NCI-H2227 (cell line): ENCODE measurements around the gene RNF5.
"Not testable (repeated sequence)": the region's sequence is repeated elsewhere in the genome, so short reads cannot be mapped to it uniquely, and the experiment has no call there.

Source experiments
- DNase-seq: peaks from one replicate; lab custom pipeline; 2025; ENCODE audit not compliant: unreplicated experiment; lab: John Stamatoyannopoulos, UW

The RNF5 gene, protein sequence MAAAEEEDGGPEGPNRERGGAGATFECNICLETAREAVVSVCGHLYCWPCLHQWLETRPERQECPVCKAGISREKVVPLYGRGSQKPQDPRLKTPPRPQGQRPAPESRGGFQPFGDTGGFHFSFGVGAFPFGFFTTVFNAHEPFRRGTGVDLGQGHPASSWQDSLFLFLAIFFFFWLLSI

DNA sequence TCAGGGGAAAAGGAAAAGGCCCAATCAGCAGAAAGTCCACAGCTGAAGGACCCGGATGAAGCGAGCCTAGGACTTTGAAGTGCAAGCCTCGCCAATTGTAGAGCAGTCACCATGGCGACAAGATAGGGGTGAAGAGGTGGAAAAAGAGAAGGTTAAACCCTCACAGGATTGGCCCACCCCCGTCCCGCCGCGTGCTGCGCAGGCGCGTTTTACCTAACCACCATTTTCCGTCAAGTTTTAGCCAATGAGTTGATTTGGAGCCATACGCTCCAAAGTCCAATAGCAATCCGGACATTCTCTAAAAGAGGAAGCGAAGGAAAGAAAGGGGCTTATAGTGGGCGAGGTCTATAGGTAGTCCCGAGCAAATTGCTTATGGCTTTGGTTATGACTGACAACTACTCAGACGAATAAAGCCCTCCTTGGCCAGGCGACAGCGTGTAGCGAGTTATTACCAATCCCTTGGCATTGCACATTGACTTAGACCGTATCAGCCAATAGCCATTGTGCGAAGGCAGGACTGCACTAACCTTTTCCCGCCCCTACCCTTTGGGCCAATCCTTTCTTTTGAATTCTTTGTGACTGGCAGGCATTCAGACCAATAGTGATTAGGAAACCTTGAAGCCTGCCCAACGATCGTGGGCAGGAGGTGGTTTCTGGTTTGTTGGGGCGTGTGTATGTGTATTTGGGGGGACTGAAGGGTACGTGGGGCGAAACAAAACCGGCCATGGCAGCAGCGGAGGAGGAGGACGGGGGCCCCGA, at the start of gene RNF5:
Gene RNF5, plus strand, starts transcription at position 618 of the 759 bp plus-strand sequence. Its CDS starts 107 bp downstream, at position 725.
- peak; percentile 99 for DNase-seq

DNA sequence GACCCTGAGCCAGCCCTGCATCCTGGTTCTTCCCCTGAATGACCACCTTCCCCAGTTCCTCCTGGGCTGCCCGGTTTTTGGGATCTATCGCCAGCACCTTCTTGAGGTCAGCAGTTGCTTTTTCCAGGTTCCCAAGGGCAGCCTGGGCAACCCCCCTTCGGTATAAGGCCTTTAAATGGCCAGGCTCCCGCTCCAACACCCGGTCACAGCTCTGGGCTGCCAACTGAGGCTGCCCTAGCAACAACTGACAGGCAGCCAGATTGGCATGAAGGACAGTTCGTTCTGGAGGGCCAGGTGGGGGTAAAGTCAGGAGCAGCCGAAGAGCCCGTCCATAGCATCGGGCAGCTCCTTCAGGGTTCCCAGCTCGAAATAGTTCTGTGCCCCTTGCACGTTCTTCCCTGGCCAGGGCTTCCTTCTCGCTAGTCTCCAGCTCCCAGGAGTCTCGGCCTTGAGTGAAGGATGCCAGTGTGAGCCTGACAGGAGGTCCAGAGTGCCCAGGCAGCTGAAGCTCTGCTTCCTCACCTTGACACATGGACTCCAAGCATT, 49.4 kb upstream of the RNF5 start:
- no peak for DNase-seq

DNA sequence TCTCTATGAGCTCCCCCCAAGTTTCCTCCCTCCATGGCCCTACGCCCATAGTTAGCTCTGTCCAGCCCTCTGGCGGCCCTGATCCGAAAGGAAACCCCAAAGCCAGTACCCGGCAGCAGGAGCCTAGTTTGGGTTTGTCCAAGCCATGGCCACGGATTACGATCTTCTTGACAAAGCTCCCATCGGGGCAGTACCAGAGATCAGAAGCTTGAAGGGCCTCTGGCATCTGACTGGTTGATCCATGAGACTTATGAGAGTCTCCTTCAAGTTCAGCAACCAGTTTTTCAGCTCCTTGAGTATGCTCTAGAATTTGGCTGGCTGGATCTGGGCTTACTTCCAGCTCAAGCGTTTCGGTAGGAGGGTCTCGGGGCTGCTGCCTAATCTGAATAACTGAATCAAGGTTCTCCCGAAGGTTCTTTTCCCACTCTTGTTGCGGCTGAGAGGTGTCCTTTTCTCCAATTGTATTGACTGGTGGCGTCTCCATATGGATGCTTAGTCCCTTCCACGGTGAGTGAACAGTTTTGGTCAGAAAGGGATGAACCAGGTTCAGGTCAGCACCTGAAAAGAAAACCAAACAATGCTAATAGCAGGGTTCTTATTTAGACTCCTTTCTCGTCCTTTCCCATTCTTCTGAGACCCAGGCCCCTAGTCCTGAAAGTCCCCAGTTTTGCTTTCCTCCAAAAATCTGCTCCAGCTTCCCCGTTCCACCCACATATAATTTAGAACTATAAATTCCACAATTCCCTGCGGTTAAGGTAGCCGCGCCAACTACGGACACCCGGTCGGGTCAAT, 48.7 kb upstream of the RNF5 start:
- DNase-seq = no peak

DNA sequence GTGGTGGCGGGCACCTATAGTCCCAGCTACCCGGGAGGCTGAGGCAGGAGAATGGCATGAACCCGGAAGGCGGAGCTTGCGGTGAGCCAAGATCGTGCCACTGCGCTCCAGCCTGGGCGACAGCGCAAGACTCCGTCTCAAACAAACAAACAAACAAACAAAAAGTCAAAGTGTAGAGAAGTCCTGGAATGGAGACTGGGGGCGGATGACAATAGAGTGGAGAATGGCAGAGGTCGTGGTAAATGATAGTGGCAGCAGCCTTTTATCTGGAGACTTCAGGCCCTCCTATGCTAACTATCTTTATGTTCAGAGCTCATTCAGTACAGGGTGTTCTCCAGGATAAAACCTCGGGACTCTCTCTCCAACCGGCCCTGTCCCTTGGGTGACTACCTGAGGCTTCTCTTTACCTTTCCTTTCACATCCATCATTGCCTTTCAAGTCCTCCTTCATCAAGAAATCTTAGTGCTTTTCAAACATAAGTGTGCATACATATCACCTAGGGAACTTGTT, 46.7 kb upstream of the RNF5 start:
- DNase-seq = no peak

DNA sequence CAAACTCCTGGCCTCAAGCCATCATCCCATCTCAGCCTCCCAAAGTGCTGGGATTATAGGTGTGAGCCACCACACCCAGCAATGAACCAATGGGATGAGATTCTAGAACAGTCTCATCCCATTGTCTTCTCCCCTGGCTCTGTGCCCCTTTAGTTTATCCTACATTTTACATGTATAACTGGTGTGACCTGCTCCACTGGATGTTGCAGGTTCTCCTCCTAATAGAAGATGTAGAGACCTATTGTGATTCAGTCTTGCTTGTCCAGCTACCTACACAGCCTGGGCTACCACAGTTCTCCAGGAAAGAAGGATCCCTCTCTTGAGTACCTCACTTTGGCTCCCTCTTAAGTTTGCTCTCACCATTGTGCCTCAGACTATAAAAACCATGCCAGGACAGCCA, 46.1 kb upstream of the RNF5 start:
- no peak for DNase-seq

DNA sequence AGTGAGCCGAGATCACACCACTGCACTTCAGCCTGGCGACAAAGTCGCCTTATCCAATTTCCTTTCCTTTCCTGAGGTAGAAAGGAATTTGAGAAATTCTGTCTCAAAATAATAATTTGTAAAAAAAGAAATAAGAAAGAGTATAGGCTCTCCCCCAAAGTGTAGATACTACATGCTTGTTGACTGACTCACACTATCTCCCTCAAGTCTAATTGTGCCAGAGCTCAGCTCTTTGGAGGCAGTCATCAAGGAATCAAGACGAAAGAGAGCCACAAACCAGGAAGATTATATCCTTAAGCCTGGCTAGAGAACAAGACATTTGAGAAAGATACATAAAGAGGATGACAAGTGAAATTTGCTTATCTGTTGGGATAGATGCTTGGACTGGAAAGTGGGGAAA, 44.4 kb upstream of the RNF5 start:
- no peak for DNase-seq

DNA sequence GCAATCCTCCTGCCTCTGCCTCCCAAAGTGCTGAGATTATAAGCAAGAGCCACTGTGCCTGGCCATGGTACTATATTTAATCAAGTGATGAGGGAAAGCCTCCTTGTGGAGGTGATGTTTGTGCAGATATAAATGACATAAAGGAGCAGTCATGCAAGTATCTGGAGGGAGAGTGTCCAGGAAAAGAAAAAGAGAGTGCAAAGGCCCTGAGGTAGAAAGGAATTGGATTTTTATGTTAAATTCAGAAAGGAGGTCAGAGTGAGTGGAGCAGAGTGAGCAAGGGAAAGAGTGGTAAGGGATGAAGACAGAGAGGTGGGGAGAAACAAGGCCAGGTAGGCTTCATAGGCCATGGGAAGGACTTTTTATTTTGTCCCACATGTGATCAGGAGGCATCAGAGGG, 40.8 kb upstream of the RNF5 start:
- DNase-seq = no peak

DNA sequence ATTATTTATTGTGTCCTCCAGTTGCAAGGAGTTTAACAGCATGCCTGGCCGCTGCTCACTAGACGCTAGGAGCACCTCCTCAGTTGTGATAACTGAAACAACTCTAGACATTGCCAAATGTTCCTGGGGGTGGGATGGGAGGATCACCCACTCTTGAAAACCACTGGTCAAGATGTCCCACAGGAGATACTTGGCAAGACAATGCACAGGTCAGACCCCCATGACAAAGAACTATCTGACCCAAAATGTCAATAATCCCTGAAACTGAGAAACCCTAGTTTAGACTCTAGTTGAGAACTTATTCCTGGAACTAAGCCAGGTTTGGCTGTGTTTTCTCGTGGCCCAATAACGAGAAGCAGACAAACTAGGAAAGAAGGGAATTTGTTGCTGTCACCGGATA, 38.6 kb upstream of the RNF5 start:
- DNase-seq = no peak

DNA sequence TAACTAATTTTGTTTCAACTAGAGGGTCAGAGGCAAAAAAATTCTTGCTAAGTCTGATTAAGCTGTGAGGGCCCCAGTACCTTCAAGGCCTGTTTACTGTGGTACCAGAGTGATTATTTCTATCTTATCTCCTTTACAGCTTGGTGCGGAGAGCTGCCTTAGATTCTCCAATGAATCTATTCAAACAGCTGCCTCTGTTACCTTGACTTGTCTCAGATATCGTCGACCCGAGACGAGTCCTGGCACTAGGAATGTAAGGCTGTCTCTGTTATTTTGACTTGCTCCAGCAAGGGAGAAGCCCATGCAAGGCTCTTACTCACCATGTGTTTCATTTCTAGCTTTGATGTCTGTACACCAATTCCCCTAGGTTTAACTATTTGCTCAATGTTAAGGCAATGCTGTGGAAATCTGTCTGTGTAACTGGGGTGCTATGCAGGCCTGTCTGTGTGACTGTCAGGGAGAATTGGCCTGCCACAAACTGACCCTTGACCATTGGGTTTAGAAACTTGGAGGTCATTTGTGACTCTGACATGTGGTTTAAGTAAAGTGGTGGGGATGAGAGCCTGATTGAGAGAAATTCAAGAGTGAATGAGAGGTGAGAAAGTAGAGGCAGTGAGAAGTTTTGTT, 37.7 kb upstream of the RNF5 start:
- no peak for DNase-seq

DNA sequence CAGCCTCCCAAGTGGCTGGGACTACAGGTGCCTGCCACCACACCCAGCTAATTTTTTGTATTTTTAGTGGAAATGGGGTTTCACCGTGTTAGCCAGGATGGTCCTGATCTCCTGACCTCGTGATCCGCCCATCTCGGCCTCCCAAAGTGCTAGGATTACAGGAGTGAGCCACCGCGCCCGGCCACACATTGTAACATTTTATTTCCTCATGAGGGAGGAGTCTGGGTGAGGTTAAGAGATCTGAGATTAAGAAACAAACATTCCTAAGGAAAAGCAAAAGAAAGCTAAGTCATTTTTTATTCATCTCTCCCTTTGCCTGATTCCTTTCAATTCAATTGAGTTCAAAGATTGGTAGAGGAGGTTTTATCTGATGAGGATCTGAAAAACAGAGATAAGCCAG, 34.0 kb upstream of the RNF5 start:
- not testable (repeated sequence) for DNase-seq

DNA sequence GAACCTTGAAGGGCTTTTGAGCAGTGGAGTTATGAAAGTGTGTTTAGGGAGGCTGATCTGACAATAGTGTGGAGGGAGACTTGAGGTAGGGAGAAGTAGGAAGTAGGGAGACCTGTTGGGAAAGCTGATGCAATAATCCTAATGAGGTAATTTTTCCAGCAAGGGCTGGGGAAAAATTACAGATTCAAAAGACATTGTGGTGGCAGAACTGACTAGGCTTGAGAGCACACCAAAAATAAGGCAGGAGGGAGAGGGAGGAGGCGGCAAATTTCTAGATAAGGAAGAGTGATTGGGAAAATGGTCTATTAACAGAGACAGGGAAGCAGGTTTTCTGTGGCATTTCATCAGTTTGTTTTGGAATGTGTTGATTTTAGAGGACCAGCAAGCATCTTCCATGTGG, 31.9 kb upstream of the RNF5 start:
- no peak for DNase-seq

DNA sequence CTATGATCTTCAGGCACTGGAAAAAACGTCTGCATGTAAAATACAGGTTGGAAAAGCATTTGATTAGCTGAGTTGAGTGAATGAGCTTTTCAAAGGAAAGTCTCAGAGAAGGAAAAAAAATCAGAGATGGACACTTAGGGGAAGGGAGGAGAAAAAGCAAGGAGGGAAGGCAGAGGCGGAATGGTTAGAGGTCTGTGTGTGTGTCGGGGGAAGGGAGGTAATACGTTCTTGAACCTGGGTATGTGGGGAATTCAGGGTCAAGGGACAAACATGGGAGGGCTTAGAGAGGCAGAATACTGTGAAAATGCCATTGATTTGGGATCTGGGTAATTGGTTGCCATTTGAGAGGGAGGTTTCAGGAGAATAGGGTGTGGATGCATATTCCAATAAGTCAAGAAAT, 31.5 kb upstream of the RNF5 start:
- no peak for DNase-seq

DNA sequence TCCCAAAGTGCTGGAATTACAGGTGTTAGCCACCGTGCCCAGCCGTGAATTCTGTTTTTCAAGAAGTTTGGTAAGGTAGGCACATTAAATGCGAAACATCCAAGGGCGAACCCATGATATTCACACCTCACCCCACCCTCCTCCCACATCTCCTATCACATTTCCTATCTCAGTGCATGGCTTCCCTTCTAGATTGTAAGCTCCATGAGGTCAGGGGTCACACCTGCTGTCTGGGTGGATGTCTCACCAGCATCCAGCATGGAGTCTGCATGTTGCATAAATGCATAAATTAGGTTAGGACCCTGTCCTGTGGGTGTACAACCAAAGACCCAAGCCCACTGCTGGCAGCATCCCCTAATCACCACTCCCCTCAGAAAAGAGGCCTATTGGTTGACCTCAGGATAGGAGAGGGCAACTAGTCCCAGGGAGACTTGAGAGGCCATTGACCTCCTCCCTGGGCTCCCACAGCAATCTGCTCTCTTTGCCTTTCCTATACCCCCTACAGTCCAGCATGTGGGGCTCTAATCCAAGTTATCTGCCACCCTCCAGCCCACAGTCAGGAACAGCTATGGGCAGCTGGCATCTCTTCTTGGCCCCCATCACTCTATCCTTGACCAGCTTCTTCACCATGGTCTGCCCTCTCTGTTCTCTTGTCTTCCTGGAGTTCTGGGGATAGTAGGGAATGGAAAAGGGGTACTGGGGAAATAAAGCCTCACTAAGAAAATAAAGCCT, 30.6 kb upstream of the RNF5 start:
- no peak for DNase-seq

DNA sequence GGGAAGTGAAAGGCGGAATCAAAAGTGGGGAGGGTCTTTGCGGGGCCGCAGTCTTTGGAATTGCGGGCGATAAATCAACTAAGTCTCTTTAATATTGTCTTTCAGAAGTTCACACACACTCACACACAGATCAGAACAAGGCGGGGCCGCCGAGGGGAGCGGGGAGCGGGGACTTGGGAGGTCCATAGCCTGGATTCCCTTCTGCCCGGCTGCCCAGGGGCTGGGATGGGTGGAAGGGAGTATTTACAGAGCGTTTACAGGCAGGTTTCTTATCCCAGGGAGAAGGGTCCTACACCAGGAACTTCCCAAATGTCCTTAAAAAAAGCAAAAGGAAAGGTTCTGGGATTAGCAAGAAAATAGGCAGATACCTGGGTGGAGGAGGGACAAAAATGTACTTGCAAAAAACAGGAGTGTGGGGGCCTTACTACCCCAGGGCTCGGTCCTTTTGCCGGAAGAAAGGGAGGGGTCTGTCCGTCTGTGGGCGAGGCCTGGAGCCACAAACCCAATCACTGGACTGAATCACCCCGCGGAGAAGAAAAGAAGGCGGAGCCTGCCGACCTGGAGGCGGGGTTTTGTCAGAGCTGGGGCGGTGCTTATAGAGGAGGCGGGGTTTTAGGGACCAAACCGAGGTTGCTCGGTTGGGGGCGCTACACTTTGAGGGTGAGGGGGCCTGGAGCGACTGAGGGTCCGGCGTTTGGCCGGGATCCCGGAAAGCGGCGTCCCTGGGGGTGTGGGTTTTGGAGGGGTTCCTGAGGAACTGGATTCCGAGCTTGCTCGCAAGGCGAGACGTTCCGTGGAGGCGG, 29.7 kb upstream of the RNF5 start:
- DNase-seq = no peak

DNA sequence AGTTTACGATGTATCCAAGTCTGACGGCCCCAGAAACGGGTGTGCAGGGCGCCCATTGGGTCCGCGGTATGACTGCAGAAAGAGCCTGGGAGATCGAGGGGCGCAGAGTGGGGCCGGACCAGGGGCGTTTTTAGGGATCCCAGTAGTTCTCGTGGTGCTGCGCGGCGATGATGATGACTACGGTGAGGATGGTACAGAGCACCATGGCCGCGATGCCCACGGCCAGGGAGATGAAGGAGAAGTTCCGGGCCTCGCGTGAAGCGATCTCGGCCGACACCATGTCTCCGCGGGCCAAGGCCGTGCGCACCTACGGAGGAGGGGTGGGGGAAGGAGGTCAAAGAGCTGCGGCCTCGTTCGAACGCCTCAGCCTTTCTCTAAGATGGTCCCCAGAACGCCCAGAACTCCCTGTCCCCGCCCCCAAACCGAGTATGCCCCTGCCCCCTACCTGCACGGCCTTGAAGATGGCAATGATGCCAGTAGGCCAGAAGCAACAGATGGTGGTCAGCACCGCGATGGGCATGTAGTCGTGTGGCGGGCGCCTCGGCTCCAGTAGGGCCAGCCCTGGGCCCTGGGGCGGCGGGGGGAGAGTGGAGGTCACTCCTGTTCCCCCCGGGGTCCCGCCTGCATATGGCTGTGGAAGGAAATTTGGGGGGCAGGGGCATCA, 29.0 kb upstream of the RNF5 start:
- DNase-seq = no peak

DNA sequence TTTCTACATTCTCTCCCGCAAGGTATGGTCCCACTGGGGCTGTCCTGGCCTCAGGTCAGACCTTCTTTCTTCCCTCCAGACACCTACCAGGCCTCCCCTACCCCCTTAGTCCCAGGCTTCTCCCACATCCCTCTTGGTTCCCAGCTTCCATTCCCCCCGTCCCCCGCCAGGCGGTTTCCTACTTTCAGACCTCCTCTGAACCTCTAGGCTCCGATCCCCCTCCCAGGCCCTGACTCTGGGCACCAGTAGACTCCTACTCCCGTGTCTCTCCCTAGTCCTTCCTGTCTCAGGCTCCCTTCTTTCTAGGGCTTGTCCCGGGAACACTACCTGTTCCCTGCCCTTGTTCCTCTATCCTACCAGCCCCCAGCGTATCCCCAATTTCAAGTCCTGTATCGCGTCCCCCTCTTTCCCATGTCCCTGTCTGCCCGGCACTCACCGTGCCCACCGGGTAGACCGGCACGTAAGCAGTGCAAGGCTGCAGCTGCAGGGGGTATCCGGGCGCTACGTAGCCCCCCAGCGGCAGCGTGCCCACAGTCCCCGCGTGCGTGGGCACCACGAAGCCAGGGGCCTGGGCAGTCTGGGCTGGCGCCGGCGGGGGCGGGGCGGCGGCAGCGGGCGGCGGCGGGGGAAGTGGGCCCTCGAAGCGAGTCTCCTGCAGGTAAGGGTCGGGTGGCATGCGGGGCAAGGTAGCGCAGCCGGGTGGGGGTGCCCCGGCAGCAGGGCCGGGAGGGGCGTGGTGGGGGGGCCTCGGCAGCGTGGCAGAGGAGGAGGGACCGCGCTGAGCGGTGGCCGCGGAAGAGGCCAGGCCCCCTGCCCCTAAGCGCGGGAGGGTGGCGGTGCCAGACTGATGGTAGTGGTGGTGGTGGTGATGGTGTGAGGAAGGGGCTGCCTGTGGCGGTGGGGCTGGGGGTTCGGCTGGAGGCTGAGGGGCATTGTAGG, 28.0 kb upstream of the RNF5 start:
- DNase-seq = no peak

DNA sequence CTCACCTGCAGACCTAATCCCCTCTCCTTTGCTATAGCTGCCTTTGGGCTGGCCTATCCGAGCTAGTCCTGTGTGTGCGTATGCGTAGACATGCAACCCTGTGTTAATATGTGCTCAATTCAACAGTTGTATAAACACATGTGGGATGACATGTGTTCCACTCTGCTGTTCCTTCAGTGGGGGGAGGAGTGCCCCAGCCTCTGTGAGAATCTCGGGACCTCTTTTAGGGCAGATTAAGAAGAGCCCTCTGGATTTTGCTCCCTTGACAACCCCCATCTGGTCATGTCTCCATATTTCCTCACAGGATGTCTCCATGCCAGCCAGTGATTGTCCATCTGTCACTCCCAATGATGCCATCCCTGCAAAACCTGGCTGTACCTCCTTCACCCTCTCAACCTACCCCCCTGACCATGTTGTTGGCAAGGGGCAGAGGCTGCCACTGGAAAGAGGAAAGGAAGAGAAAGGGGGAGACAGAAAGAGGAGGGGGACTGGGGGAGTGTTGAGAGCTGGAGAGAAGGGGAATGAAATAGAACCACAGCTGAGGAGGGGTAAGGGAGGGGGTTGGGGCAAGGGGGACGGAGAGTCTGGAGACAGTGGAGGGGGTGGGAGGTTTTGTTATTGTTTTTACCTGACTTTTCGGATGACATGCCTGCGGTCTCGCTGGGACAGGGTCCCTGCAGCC, 26.9 kb upstream of the RNF5 start:
- no peak for DNase-seq
